NCI-H69 (cell line): ENCODE data around the gene HMOX1.

Experiments
- DNase-seq: peaks from one replicate; lab custom pipeline; 2025; lab: John Stamatoyannopoulos, UW

HMOX1 gene

DNA sequence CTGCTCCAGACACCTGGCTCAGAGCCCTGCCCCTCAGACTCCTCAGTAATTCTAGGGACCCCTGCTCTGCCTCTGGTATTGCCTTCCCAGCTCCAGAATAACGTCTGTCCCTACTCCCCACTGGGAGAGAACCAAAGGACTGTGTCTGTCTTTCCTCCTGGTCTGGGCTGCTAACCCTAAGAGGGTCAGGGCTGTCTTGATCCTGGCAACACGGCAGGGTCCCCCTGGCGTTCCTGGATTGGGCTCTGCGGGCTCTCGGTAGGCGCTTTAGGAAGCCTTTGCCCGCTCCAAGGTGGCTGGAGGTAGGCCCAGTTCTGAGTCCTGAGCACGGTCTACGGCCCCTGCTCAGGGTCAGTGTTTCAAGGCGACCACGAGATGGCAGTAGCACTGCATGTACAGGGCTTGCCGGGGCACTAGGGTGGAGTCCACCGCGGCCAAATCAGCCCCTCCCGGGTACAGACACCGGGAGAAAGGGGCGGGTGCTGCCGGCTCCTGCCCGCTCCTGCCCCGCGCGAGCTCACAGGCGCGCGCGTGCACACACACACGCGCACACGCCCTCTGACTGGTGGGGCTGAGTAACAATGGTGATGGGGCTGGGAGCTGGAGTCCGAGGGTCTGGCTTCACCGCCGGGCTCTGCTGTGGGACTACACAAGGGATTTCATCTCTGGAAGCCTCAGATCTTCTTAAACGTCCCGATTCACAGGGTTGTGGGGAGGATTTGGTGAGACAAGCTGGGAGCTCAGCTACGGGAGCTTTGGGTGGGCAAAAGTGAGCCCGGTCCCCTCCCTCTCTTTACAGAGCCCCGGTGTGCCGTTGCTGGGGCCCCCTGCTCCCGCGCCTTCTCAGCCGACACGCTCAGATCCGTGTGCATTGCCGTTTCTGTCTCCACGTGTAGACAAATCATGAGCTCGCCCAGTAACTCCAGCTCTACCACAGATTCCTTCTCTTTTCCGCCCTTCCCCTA is 30.1 kb upstream of the HMOX1 start:
- peak; percentile 96 for DNase-seq

DNA sequence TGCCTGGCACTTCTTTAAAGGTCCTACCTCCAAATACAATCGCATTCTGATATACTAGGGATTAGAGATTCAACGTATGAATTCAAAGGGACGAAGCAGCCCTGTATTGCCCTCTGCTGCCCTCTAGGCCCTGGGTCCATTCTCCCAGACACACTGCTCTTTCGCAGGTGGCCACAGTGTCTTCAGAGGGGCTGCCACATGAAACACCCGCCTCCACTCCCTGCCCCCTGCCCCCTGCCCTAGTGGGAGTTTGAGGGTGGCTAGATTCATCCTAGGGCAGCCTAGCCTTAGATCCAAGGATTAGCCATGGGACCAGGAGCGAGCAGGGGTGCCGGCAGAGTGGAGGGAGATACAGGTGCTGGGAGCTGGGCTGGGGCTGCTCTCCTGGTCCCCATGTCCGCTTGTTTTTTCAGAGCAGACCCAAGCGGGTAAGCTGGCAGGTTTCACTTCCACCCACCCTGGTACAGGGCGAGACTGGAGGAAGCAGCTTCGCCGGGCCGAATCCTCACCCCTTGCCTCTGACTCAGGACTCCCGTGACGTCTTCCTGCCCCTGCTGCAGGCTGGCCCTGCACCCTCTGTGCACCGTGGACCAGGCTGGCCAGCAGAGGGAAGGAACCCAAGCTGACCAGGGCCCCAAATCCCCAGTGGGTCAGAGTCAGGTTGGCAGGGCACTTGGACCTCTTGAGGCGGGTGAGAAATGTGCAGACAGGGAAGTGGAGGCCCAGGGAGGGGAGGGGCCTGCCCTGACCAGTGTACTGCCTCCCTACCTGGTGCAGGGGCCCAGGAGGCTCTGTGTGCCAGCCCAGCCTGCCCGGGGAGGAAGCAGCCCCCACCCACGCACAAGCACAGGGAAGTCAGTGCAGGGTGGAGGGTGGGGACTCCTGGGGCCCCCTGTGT is 28.4 kb upstream of the HMOX1 start:
- peak; percentile 28 for DNase-seq

DNA sequence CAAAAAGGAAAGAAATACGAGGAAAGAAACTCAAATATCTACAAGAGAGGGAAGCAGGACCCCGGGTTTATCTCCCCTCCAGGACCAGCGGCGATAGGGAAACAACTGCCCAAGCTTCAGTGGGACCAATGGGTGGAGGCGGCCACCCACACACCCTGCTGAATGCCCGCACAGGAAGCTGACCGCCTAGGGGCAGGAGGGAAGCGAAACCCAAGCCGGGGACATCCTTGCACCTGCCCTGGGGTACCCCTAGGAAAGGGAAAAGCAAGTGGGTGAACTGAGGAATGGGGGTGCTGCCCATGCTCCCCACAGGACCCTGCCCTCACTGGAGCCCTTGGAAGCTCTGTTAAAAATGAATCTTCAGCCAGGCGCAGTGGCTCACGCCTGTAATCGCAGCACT is 27.6 kb upstream of the HMOX1 start:
- DNase-seq, result no peak

DNA sequence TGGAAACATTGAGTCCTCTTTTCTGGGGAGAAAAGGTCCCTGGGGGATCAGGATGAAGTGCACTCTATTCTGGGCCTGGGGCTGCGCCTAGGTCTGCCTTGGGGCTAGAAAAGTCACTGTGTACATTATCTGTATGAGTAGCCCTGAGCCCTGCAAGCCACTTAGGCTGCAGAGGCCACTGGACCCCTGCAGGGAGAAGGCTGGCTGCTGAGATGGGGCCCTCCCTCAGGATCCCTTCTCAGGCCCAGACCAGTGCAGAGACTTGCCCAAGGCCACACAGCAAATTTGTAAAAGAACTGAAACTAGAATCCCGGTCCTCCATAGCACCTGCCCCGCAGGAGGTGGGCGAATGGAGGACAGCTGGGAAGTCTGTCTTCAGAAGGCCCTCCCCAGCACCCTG is 26.8 kb upstream of the HMOX1 start:
- no peak for DNase-seq

DNA sequence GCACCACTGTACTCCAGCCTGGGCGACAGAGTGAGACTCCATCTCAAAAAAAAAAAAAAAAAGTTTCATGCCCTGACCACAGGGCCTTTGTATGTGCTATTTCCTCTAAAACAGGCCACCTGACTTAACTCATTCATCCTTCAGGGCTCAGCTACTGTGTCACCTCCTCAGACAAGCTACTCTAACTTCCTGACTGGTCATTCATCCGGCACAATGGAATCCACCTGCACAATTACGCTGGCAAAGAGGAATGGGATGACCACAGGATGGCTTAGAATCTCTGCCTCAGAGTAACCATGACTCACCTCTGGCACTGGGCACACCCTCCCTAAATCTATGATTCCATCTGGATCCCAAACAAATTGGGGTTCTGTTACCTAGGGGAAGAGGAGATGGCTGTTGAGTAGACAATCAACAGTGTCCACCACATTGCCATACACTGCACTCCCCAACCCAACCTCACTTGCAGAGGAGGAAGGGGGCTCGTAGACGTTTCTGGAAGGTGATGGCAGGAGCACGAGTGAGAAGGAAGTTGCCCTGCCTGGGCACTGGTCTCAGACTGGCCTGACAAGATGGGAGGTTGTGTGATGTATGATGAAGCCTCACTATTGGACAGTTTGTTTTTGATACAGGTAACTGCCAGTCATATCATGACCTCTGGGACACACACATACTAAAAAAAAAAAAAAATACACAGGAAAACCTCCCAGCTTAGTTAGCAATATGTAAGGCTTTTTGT is 22.8 kb upstream of the HMOX1 start:
- no peak for DNase-seq

DNA sequence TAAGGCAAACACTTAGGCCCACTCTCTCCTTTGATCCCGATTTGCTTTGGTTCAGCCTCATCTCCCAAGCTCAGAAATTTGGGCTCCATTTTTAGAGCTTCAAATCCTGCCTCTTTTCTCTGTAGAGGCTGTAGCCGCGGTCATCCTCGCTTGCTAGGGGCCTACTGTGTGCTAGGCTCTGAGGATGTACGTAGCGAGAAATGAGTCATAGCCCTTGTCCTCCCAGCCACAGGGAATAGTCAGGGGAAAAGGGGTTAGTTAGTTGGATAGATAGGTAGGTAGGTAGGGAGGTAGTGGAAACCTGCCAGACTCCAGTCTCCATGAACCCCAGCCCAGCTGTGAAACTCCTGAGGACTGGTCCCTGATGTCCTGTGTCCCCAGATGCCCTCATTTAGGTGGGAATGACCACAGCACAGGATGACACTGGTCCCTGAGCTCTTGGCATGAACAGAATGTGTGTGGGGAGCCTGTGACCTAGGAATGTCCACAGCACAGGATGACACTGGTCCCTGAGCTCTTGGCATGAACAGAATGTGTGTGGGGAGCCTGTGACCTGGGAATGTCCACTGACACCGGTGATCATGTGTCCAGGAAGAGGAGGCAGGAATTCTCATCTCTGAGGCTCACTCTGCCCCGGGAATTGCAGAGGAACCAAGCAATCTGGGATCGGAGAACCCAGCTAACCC is 21.4 kb upstream of the HMOX1 start:
- no peak for DNase-seq

DNA sequence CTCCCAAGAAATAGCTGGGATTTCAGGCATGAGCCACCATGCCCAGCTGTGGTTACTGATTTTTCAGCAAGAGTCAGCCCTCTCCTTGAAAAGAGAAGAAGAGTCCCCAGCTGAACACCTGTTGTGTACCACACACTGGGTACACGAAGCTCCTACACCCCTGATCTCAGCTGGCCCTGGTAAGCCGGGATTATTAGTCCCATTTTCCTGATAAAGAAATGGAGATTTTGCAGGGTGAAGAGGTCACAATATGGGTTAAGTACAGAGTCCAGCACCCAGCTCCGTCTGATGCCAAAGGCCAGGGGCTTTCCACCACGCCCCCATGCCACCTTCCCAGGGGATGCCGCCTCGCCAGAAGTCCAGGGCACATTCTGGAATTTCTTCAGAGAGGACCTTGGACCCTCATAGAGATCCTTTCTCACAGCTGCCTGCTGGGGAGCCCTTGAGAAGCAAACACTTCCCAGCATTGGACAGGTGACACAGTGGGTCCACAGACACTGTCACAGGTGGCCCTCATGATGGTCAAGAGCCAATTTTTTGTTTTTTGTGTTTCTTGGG is 19.8 kb upstream of the HMOX1 start:
- no peak for DNase-seq

DNA sequence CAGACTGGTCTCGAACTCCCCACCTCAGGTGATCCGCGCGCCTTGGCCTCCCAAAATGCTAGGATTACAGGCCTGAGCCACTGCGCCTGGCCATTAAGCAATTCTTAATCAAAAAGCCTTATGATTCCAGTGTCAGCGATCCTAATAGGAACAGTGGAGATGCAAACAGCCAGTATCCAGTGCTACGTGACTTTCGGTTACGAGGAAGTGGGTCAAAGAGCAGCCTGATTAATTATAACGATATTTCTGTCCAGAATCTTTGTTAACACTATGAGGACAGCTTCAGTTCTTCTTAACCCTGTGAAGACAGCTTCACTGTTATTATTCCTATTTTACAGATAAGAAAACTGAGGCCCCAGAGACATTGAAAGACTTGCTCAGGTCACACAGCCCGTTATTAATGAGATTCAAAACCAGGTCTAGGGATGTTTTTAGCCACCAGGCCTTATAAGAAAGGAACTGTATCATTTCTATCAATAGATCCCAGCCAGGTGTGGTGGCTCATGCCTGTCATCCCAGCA is 17.3 kb upstream of the HMOX1 start:
- DNase-seq, result no peak

DNA sequence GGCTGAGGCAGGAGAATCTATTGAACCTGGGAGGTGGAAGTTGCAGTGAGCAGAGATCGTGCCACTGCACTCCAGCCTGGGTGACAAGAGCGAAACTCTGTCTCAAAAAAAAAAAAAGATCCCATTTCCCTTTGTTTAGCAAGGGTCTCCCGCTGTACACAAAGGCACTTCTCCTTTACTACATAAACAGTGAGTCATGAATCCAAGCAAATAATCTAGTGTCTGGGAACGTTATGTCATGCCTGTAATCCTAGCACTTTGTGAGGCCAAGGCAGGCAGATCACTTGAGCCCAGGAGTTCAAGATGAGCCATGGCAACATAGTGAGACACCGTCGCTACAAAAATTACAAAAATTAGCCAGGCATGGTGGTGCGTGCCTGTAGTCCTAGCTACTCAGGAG is 16.7 kb upstream of the HMOX1 start:
- peak; percentile 86 for DNase-seq

DNA sequence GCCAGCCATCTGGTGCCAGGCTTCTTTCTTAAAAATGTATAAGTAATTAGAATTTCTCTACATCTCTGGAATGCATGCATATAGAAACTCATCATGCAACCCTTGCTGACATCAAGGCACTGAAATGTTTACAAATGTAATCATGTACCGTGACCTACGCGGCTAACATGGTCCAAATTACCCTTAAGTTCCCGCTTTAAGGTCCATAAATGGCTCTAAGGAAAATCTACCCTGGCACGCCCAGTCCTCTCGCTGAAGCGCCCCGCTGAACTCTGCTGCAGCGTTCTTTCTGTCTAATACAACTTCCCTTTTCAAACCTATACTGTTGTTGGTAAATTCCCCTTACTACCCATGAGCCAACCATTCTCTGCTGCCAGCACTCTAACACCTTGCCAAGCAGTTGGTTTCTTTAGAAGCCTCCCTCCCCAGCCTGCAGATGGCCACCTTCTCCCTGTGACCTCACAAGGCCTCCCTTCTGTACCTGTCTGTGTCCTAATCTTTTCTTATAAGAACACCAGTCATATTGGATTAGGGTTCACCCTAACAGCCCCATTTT is 13.5 kb upstream of the HMOX1 start:
- peak; percentile 40 for DNase-seq

DNA sequence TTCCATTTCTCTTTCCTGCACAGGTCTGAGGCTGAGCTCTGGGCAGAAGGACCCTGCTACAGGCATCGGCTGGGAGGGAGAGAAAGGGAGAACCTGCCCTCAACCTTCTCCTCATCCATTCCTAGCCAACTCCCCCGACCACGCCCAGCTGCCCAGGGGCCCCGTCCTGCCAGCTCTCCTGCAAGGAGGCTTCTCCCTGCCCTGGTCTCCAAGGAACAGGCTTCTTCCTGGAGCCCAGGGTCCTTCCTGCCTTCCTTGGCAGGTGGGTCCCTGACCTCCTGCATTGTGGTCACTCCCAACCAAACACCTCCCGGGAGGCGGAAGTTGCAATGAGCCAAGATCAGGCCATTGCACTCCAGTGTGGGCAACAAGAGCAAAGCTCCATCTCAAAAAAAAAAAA is 12.5 kb upstream of the HMOX1 start:
- no peak for DNase-seq

DNA sequence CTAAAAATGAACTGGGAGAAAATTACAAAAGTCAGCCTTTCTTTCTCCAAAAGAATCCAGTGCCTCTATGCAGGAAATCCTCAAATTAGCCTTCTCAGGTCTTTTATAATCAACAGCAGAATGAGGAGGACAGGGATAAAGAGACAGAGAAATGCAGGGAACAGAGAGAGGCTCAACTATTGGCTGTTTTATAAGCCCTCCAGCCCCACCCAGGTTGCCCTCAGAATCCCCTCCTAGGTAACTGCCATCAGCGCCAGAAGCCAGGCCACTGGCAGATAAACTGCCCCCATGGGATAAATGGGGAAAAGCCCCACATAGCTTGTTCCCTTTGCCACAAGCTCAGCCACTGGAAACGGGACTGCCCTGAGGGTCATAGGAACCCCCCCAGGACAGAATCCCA is 10.9 kb upstream of the HMOX1 start:
- peak; percentile 35 for DNase-seq

DNA sequence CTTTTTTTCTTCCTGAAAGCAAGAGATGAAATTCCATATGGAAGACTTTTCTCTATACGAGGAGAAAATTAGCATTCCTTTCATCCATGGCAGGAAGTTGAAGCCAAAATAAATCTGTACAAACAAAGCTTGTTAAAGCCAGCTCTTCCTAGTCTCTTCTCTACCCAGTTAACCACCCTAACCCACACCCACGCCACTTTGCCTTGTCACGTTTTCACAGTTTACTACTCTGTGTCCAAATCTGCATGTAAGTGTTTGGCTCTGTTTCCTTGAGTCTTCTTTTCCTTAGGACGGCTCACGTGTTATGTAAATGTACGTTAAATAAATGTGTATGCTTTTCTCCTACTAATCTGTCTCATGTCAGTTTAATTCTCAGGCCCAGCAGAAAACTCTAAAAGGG is 7.1 kb upstream of the HMOX1 start:
- no peak for DNase-seq

DNA sequence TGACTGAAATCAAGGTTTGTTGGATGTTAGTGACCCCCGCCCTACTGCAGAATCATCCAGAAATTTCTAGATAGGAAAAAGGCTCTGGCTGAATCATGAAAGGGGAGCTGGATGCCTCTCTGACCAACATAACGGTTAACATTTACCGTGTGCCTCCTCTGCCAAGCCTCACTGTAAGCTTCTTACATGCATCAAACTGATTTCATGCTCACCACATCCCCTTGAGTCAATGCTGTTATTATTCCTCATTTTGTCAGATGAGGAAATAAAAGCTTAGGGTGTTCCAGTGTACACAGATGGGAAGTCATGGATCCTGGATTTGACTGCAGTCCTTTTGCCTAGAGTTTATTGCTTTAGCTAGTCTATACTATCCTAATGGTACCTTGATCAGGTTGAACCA is 5.9 kb upstream of the HMOX1 start:
- no peak for DNase-seq

DNA sequence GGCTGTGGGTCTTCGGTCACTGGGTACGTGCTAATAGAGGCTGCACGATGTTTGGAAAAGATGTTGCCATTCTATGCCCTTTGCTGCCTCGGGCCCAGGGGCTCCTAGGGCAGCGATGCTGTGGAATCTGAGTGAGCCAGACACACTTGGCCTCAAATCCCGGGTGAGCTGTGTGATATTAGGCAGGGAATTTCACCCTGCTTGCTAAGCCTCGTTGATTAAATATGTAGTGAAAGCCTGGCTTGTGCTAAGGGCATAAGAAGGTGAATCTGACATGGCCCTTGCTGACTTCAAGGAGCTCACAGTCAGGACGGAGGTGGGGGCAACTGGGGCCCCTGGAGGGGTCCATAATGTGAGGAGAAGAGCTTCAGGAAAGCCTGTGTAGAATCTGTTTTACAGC is 5.4 kb upstream of the HMOX1 start:
- no peak for DNase-seq

DNA sequence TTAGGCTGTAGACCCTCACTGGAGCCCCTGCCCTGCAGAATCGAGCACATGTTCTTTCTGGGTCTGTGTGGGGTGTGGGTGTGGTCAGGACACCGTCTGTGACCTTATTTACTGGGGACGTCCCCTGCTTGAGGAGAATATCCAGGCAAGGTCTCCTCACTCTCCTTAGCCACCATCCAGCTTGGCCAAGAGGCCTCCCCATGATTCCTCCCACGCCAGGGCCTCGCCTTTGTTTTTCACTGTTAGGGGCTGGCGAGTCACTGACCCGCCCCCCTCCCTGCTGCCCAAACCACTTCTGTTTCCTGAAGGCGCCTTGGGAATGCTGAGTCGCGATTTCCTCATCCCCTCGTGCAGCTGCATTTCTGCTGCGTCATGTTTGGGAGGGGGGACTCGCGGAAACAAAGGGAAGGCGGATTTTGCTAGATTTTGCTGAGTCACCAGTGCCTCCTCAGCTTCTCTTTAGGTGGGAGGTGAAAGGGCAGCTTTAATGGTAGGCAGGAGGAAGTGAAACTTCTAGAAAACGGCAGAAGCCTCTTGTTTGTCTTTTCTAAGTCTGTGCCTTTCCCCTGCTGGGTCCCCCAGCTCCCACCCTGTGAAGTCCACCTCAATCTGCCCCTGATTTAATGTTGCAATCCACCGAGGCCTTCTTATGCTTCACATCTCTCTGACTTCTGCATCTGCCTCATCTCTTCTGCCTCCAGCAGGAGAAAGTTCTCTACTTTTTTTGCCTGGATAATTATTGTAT is 4.0 kb upstream of the HMOX1 start:
- DNase-seq, result peak; percentile 98

DNA sequence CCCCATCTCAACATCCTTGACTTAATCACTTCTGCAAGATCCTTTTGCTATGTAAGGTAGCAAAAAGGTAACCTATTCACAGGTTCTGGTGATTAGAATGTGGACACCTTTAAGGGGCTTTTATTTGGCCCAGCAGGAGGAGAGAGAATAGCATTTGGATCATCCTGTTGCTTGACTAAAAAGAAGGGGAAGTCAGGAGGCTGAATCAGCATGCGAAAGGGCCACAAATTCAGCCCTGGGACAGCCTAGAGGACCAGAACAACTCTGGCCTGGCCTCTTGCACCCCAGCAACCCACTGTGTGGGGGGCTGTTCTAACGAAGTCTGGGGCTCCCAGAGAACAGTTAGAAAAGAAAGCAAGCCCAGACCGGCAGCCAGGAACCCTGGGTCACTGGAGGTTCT is 3.2 kb upstream of the HMOX1 start:
- no peak for DNase-seq

DNA sequence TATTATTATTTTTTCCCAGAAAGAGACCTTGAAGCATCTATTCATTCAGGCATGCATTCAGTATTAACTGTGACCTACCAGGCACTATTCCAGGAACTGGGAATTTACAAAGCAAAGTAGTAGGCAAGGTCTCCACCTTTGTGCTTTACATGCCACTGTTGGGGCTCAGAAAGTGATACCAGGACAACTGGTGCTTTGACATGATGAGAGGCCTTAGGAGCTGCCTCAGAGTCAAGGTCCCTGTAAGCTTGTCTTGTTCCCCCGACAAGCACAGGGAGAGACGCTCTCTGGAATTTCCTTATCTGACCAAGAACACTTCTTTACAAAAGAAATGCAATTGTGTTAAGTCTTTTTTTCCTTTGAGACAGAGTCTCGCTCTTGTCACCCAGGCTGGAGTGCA is 2.3 kb upstream of the HMOX1 start:
- no peak for DNase-seq

DNA sequence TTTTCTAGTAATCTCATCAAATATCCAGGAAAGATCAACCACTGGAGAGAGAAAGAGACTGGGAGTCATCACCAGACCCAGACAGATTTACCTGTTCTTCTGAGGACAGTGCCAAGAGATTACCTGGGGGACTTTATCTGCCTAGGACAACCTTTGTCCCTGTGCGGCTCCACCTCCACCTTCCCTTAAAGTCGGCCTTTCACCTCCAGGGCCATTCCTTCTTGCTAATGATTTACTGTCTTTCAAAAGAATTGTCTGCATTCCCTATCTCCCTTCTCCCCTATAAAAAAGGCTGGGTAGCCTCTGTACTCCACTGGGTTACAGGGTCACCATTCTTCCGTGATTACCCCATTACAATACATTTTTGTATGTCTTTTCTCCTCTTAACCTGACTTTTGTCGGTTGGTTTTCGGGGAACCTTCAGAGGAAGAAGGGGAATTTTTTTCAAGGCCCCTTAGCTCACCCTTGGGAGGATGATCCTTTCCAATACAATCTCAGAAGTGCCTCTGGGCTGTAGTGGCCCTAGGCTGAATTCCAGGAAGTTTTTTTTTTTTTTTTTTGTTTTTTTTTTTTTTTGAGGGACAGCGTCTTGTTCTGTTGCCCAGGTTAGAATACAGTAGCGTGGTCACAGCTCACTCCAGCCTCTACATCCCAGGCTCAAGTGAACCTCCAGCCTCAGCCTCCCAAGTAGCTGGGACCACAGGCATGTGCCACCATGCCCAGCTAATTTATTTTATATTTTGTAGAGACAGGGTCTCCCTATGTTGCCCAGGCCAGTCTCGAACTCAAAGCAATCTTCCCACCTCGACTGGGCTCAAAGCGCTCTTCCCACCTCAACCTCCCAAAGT is 1.5 kb upstream of the HMOX1 start:
- no peak for DNase-seq
